ENCODE data around the gene MINDY2.
"Not testable (repeated sequence)": the region's sequence is repeated elsewhere in the genome, so short reads cannot be mapped to it uniquely, and the experiment has no call there.

DNA sequence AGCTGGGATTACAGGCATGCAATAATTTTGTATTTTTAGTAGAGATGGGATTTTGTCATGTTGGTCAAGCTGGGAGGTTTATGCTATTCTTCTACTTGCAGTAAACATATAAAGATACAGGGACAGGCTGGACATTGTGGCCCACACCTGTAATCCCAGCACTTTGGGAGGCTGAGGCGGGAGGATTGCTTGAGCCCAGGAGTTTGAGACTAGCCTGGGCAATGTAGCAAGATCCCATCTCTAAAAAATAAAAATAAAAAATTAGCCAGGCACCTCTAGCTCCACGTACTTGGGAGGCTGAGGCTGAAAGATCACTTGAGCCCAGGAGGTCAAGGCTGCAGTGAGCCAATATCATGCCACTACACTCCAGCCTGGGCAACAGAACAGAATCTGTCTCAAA, 52.2 kb downstream of the MINDY2 start:
- TF ChIP-seq, protein P1, sequence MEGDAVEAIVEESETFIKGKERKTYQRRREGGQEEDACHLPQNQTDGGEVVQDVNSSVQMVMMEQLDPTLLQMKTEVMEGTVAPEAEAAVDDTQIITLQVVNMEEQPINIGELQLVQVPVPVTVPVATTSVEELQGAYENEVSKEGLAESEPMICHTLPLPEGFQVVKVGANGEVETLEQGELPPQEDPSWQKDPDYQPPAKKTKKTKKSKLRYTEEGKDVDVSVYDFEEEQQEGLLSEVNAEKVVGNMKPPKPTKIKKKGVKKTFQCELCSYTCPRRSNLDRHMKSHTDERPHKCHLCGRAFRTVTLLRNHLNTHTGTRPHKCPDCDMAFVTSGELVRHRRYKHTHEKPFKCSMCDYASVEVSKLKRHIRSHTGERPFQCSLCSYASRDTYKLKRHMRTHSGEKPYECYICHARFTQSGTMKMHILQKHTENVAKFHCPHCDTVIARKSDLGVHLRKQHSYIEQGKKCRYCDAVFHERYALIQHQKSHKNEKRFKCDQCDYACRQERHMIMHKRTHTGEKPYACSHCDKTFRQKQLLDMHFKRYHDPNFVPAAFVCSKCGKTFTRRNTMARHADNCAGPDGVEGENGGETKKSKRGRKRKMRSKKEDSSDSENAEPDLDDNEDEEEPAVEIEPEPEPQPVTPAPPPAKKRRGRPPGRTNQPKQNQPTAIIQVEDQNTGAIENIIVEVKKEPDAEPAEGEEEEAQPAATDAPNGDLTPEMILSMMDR (IDR thresholded peaks at IDR 0.05), result not testable (repeated sequence)
- TF ChIP-seq TCF7L2, POLR2AphosphoS5 (IDR thresholded peaks at IDR 0.05; ENCODE audit: low read depth, low read length): not testable (repeated sequence)
